PFSK-1 (cell line): ENCODE results near the gene RGL1.

Source experiments
- FOXP2 ChIP-seq: optimal IDR thresholded peaks from 2 replicates; pipeline ENCODE3; 2011; ENCODE audit warnings: borderline replicate concordance, control low read depth, inconsistent platforms; ENCODE audit not compliant: insufficient read depth; ENCODE audit errors: extremely low read length, extremely low read depth
- POLR2AphosphoS5 ChIP-seq: IDR thresholded peaks from 2 replicates; pipeline ENCODE4 v1.6.1; 2012; ENCODE audit warnings: low read depth, mild to moderate bottlenecking, control low read depth, low read length, moderate library complexity
- REST ChIP-seq, 2 experiments: IDR thresholded peaks; 2 replicates each; pipeline versions ENCODE4 v1.6.1 to v1.8.0; 2011 to 2012; ENCODE audit warnings: low read depth in 2 of 2, low read length in 2 of 2, control low read depth in 1 of 2, inconsistent platforms in 1 of 2, mild to moderate bottlenecking in 1 of 2, moderate library complexity in 1 of 2; ENCODE audit not compliant: insufficient read depth in 1 of 2
- SIN3A ChIP-seq: IDR thresholded peaks from 2 replicates; pipeline ENCODE4 v1.6.1; 2012; ENCODE audit warnings: mild to moderate bottlenecking, low read length, moderate library complexity, borderline replicate concordance; ENCODE audit not compliant: insufficient read depth
- TAF1 ChIP-seq: IDR thresholded peaks from 2 replicates; pipeline ENCODE4 v1.6.1; 2012; ENCODE audit warnings: low read length, control low read depth, borderline replicate concordance; ENCODE audit not compliant: insufficient read depth

GRCh38 chr1:183841950-183842794, 37.3 kb downstream of the RGL1 start:
- TF ChIP-seq POLR2AphosphoS5, result peak; percentile 64; the same call in 1 of the 2 replicates
- TF ChIP-seq TAF1, result peak; percentile 23; the same call in 1 of the 2 replicates
- TF ChIP-seq REST (IDR thresholded peaks at IDR 0.05; ENCODE audit: insufficient read depth in 1 of 2, low read depth in 2 of 2, low read length in 2 of 2), result peak in 1 of 2 experiments; percentile 70; a peak in 2 of 4 replicates
- TF ChIP-seq SIN3A, result peak; percentile 90; the same call in 1 of the 2 replicates
- no peak for TF ChIP-seq FOXP2
